Activated CD4-positive, alpha-beta T cell treated with anti-CD3 and anti-CD28 coated beads for 36 hours (primary cell): ENCODE measurements around the gene SHC4. TPM values are rescaled to one million over a fixed set of nuclear protein-coding genes. Genes with fewer than 3 reads are reported as not detected.
A peak's percentile ranks its signal among the peaks of the same experiment; 100 is the strongest.
"Not testable (repeated sequence)": the region's sequence is repeated elsewhere in the genome, so short reads cannot be mapped to it uniquely, and the experiment has no call there.

Experiments
- ATAC-seq: fragments of 200-7000 bp; cut with Tn5 transposase; one replicate; pipeline ENCODE4 v1.10.0; 2021; ENCODE audit warnings: mild to moderate bottlenecking, moderate library complexity
- CTCF ChIA-PET: fragments of 350-600 bp; sonication (Branson Sonifier 250); formaldehyde crosslinking; loops from one replicate; lab custom pipeline; 2021; ENCODE audit warnings: antibody characterized with exemption; lab: Charles Lee
- POLR2A ChIA-PET: fragments of 350-600 bp; sonication (Branson Sonifier 250); formaldehyde crosslinking; loops from one replicate; lab custom pipeline; 2021; ENCODE audit warnings: antibody characterized with exemption, inconsistent platforms; lab: Charles Lee
- DNase-seq: peaks from one replicate; pipeline ENCODE4 v3.0.0-alpha.2; 2020
- H3K27ac Mint-ChIP-seq: one replicate; pipeline ENCODE4 v1.8.0; 2021; ENCODE audit warnings: mixed read lengths
- H3K27me3 Mint-ChIP-seq: one replicate; pipeline ENCODE4 v1.8.0; 2021; ENCODE audit warnings: mixed read lengths
- H3K36me3 Mint-ChIP-seq: one replicate; pipeline ENCODE4 v1.8.0; 2021; ENCODE audit warnings: low read depth, mixed read lengths
- H3K4me1 Mint-ChIP-seq: one replicate; pipeline ENCODE4 v1.8.0; 2021; ENCODE audit warnings: mixed read lengths
- H3K4me3 Mint-ChIP-seq: one replicate; pipeline ENCODE4 v1.8.0; 2021; ENCODE audit warnings: mild to moderate bottlenecking, moderate library complexity, mixed read lengths
- H3K9me3 Mint-ChIP-seq: one replicate; pipeline ENCODE4 v1.8.0; 2021; ENCODE audit warnings: low read depth, mixed read lengths
- intact Hi-C, 2 experiments: fragments of 100-400 bp; cut with DNase I in 1 of 2; cut with micrococcal nuclease in 1 of 2; formaldehyde crosslinking; loops; one replicate each; pipeline versions ENCODE4 v1.14.2 to v1.15.1; 2022 to 2024; cut with DNase I, micrococcal nuclease
- total RNA-seq, 2 experiments: library from RNA; stranded (reverse); gene quantifications; one replicate each; pipeline ENCODE4 v1.2.3, GENCODE V29; 2021

Gene SHC4
- total RNA-seq, 2 experiments from 2014 or later = 1.4 TPM

GRCh38 chr15:48866141-48866563 lies 97.6 kb downstream of the SHC4 start:
- H3K27me3 Mint-ChIP-seq = peaks cover 8% of the 10 kb centered on the region
- ChIA-PET POLR2A (no interaction called here), CTCF (interaction anchor here (0.7 to 1.2 kb wide), 2 partner anchors 10 to 70 kb away, joined by 3 read pairs; no protein-coding TSS in a partner anchor)
- DNase-seq = no peak
- H3K4me3 Mint-ChIP-seq = no peak overlapping the region
- no peaks in the 10 kb centered on the region for H3K36me3 Mint-ChIP-seq
- intact Hi-C loops = no loop called here
- no peak overlapping the region for H3K27ac Mint-ChIP-seq
- peaks cover 6% of the 10 kb centered on the region for H3K4me1 Mint-ChIP-seq
- ATAC-seq = no peak
- no peaks in the 10 kb centered on the region for H3K9me3 Mint-ChIP-seq

- Mint-ChIP-seq H3K9me3 (no peaks in the 10 kb centered on the region), H3K4me1 (peaks cover 6% of the 10 kb centered on the region), H3K36me3 (no peaks in the 10 kb centered on the region), H3K27ac (no peak overlapping the region), H3K27me3 (peaks cover 7% of the 10 kb centered on the region), H3K4me3 (no peak overlapping the region)
- DNase-seq (no peak), ATAC-seq (no peak)
- ChIA-PET POLR2A (no interaction called here), CTCF (interaction anchor here (1.2 to 2.2 kb wide), 3 partner anchors 11 to 1279 kb away, joined by 3 to 9 read pairs (median 4); no protein-coding TSS in a partner anchor)
- intact Hi-C loops = no loop called here
Measured at GRCh38 chr15:48865370-48866079, 98.2 kb downstream of the SHC4 start.

GRCh38 chr15:48862705-48863104 lies 101.0 kb downstream of the SHC4 start:
- H3K4me1 Mint-ChIP-seq = peaks cover 6% of the 10 kb centered on the region
- DNase-seq = peak; percentile 35
- no peaks in the 10 kb centered on the region for H3K36me3 Mint-ChIP-seq
- no peak overlapping the region for H3K4me3 Mint-ChIP-seq
- H3K27ac Mint-ChIP-seq = no peak overlapping the region
- peak; percentile 75 for ATAC-seq
- POLR2A ChIA-PET = no interaction called here
- intact Hi-C loops = loop anchor here (1.0 to 5.0 kb wide), 9 partner anchors 66 to 1283 kb away; partner anchors contain the start of genes SECISBP2L (in 2 of the 2) and FGF7 (in 1 of the 2)
- H3K27me3 Mint-ChIP-seq = peaks cover 3% of the 10 kb centered on the region
- no peaks in the 10 kb centered on the region for H3K9me3 Mint-ChIP-seq
- CTCF ChIA-PET = interaction anchor here (1.0 to 7.4 kb wide), 13 partner anchors 12 to 1283 kb away, joined by 3 to 76 read pairs (median 7); partner anchors contain the start of genes CEP152 and FGF7

- Mint-ChIP-seq H3K27ac (no peak overlapping the region), H3K4me3 (no peak overlapping the region), H3K36me3 (no peaks in the 10 kb centered on the region), H3K9me3 (no peaks in the 10 kb centered on the region), H3K4me1 (peaks cover 6% of the 10 kb centered on the region), H3K27me3 (peaks cover 3% of the 10 kb centered on the region)
- POLR2A ChIA-PET = interaction anchor here (0.8 to 1.5 kb wide), 2 partner anchors 16 to 114 kb away, joined by 3 to 4 read pairs; partner anchors contain the start of gene EID1
- peak; percentile 58 for DNase-seq
- intact Hi-C loops = loop anchor here (1.0 to 5.0 kb wide), 11 partner anchors 67 to 1283 kb away; partner anchors contain the start of genes SECISBP2L (in 2 of the 2) and FGF7 (in 1 of the 2)
- ATAC-seq = peak; percentile 59
- CTCF ChIA-PET = interaction anchor here (0.6 to 7.4 kb wide), 36 partner anchors 8 to 1283 kb away, joined by 3 to 76 read pairs (median 4); partner anchors contain the start of genes CEP152, FGF7 and SHC4
Measured at GRCh38 chr15:48861813-48862431, 101.8 kb downstream of the SHC4 start.

GRCh38 chr15:48859426-48859825 lies 104.3 kb downstream of the SHC4 start:
- H3K9me3 Mint-ChIP-seq = no peaks in the 10 kb centered on the region
- peaks cover 6% of the 10 kb centered on the region for H3K4me1 Mint-ChIP-seq
- intact Hi-C loops = no loop called here
- CTCF ChIA-PET = interaction anchor here (0.6 to 7.4 kb wide), 11 partner anchors 9 to 563 kb away, joined by 3 to 76 read pairs (median 4); partner anchors contain the start of genes CEP152 and FGF7
- no peak overlapping the region for H3K4me3 Mint-ChIP-seq
- POLR2A ChIA-PET = no interaction called here
- DNase-seq (no peak), ATAC-seq (no peak)
- H3K27me3 Mint-ChIP-seq = peaks cover 4% of the 10 kb centered on the region
- no peaks in the 10 kb centered on the region for H3K36me3 Mint-ChIP-seq
- no peak overlapping the region for H3K27ac Mint-ChIP-seq

- peaks cover 4% of the 10 kb centered on the region for H3K27me3 Mint-ChIP-seq
- H3K36me3 Mint-ChIP-seq = no peaks in the 10 kb centered on the region
- peak; percentile 10 for DNase-seq
- ChIA-PET CTCF (interaction anchor here (1.7 to 7.4 kb wide), 3 partner anchors 10 to 116 kb away, joined by 5 to 76 read pairs (median 9); no protein-coding TSS in a partner anchor), POLR2A (no interaction called here)
- intact Hi-C loops = no loop called here
- peak; percentile 21 for ATAC-seq
- no peaks in the 10 kb centered on the region for H3K9me3 Mint-ChIP-seq
- no peak overlapping the region for H3K27ac Mint-ChIP-seq
- H3K4me1 Mint-ChIP-seq = peaks cover 6% of the 10 kb centered on the region
- H3K4me3 Mint-ChIP-seq = no peak overlapping the region
Measured at GRCh38 chr15:48858401-48858800, 105.3 kb downstream of the SHC4 start.

- intact Hi-C loops = no loop called here
- DNase-seq = no peak
- POLR2A ChIA-PET = no interaction called here
- no peak for ATAC-seq
- H3K36me3 Mint-ChIP-seq = no peaks in the 10 kb centered on the region
- H3K4me1 Mint-ChIP-seq = no peaks in the 10 kb centered on the region
- H3K4me3 Mint-ChIP-seq = no peak overlapping the region
- H3K9me3 Mint-ChIP-seq = no peaks in the 10 kb centered on the region
- CTCF ChIA-PET = interaction anchor here (2.5 to 7.4 kb wide), 2 partner anchors 11 to 118 kb away, joined by 9 to 76 read pairs; no protein-coding TSS in a partner anchor
- H3K27ac Mint-ChIP-seq = no peak overlapping the region
- peaks cover 4% of the 10 kb centered on the region for H3K27me3 Mint-ChIP-seq
Measured at GRCh38 chr15:48856942-48857341, 106.8 kb downstream of the SHC4 start.

- CTCF ChIA-PET = interaction anchor here (7.4 kb wide), 1 partner anchor 119 kb away, joined by 76 read pairs; no protein-coding TSS in a partner anchor
- H3K4me3 Mint-ChIP-seq = no peak overlapping the region
- intact Hi-C loops = no loop called here
- no peaks in the 10 kb centered on the region for H3K4me1 Mint-ChIP-seq
- H3K36me3 Mint-ChIP-seq = no peaks in the 10 kb centered on the region
- POLR2A ChIA-PET = no interaction called here
- DNase-seq (no peak), ATAC-seq (no peak)
- H3K9me3 Mint-ChIP-seq = no peaks in the 10 kb centered on the region
- H3K27ac Mint-ChIP-seq = no peak overlapping the region
- H3K27me3 Mint-ChIP-seq = peaks cover 4% of the 10 kb centered on the region
Measured at GRCh38 chr15:48855501-48856440, 107.9 kb downstream of the SHC4 start.

- ATAC-seq, DNase-seq, H3K4me1 Mint-ChIP-seq, H3K4me3 Mint-ChIP-seq, CTCF ChIA-PET, H3K27me3 Mint-ChIP-seq, H3K27ac Mint-ChIP-seq, intact Hi-C loops, H3K9me3 Mint-ChIP-seq, H3K36me3 Mint-ChIP-seq: not testable (repeated sequence)
- POLR2A ChIA-PET = interaction anchor here (0.6 kb wide), 1 partner anchor 64 kb away, joined by 3 read pairs; no protein-coding TSS in a partner anchor
Measured at GRCh38 chr15:48854434-48854833, 109.3 kb downstream of the SHC4 start.

GRCh38 chr15:48851956-48852355 lies 111.8 kb downstream of the SHC4 start:
- no peaks in the 10 kb centered on the region for H3K36me3 Mint-ChIP-seq
- intact Hi-C loops = no loop called here
- no peak overlapping the region for H3K4me3 Mint-ChIP-seq
- H3K27me3 Mint-ChIP-seq = peaks cover 10% of the 10 kb centered on the region
- ATAC-seq (no peak), DNase-seq (no peak)
- H3K9me3 Mint-ChIP-seq = no peaks in the 10 kb centered on the region
- POLR2A ChIA-PET = no interaction called here
- CTCF ChIA-PET = no interaction called here
- no peak overlapping the region for H3K27ac Mint-ChIP-seq
- H3K4me1 Mint-ChIP-seq = no peaks in the 10 kb centered on the region
